Gastrocnemius medialis (tissue), 4 donors: ENCODE measurements around the gene SORBS1.

Experiments used
- POLR2A ChIP-seq, 2 donors: fragments of 450-650 bp; IDR thresholded peaks; one replicate each; pipeline ENCODE4 v1.6.1; 2017; ENCODE audit warnings: antibody characterized with exemption in 2 of 2, mild to moderate bottlenecking in 2 of 2, moderate library complexity in 2 of 2
- TF ChIP-seq, protein P1 (sequence below), 5 experiments: fragments of 450-650 bp in 3 of 5; fragments of 200-600 bp in 2 of 5; sonication (generic) in 2 of 5; IDR thresholded peaks in 4 of 5; conservative IDR thresholded peaks in 1 of 5; 1 replicate in 4 of 5; 2 replicates in 1 of 5; pipeline ENCODE4 v1.5.1; 2016 to 2019; ENCODE audit warnings: antibody characterized with exemption in 5 of 5, mild to moderate bottlenecking in 3 of 5, moderate library complexity in 3 of 5

DNA sequence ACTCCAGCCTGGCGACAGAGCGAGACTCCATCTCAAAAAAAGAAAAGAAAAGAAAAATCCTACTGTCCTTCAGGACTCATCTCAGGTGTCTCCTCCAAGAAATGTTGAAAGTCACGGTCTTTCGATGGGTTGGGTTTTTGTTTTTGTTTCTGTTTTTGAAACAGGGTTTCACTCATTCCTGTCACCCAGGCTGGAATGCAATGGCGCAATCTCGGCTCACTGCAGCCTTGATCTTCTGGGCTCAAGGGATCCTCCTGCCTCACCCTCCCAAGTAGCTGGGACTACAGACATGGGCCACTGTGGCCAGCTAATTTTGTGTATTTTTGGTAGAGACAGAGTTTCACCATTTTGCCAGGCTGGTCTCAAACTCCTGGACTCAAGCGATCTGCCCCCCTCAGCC, 3.1 kb upstream of the SORBS1 start:
- TF ChIP-seq, protein P1, sequence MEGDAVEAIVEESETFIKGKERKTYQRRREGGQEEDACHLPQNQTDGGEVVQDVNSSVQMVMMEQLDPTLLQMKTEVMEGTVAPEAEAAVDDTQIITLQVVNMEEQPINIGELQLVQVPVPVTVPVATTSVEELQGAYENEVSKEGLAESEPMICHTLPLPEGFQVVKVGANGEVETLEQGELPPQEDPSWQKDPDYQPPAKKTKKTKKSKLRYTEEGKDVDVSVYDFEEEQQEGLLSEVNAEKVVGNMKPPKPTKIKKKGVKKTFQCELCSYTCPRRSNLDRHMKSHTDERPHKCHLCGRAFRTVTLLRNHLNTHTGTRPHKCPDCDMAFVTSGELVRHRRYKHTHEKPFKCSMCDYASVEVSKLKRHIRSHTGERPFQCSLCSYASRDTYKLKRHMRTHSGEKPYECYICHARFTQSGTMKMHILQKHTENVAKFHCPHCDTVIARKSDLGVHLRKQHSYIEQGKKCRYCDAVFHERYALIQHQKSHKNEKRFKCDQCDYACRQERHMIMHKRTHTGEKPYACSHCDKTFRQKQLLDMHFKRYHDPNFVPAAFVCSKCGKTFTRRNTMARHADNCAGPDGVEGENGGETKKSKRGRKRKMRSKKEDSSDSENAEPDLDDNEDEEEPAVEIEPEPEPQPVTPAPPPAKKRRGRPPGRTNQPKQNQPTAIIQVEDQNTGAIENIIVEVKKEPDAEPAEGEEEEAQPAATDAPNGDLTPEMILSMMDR (IDR thresholded peaks at IDR 0.05 in 4 of 5, conservative IDR thresholded peaks at IDR 0.05 in 1 of 5), result no peak
- TF ChIP-seq POLR2A (IDR thresholded peaks at IDR 0.05), result no peak
